Glutamatergic neuron (in vitro differentiated cells): ENCODE measurements around the gene KCNC2. TPM values are rescaled to one million over a fixed set of nuclear protein-coding genes. Genes with fewer than 3 reads are reported as not detected.
"Not testable (repeated sequence)": the region's sequence is repeated elsewhere in the genome, so short reads cannot be mapped to it uniquely, and the experiment has no call there.

Source experiments
- DNase-seq: peaks from one replicate; pipeline ENCODE4 v3.0.0; 2022
- H3K27ac Mint-ChIP-seq: one replicate; pipeline ENCODE4 v1.8.0; 2020; ENCODE audit warnings: mild to moderate bottlenecking, mixed read lengths, inconsistent platforms; ENCODE audit not compliant: unreplicated experiment
- H3K27me3 Mint-ChIP-seq: one replicate; pipeline ENCODE4 v1.8.0; 2020; ENCODE audit warnings: mild to moderate bottlenecking, moderate library complexity, mixed read lengths, inconsistent platforms; ENCODE audit not compliant: unreplicated experiment
- H3K36me3 Mint-ChIP-seq: one replicate; pipeline ENCODE4 v1.8.0; 2020; ENCODE audit warnings: mild to moderate bottlenecking, mixed read lengths, inconsistent platforms; ENCODE audit not compliant: unreplicated experiment
- H3K4me1 Mint-ChIP-seq: one replicate; pipeline ENCODE4 v1.8.0; 2020; ENCODE audit warnings: mild to moderate bottlenecking, low read depth, mixed read lengths, inconsistent platforms; ENCODE audit not compliant: unreplicated experiment
- H3K4me3 Mint-ChIP-seq: one replicate; pipeline ENCODE4 v1.8.0; 2020; ENCODE audit warnings: mild to moderate bottlenecking, mixed read lengths, inconsistent platforms; ENCODE audit not compliant: unreplicated experiment
- H3K9me3 Mint-ChIP-seq: one replicate; pipeline ENCODE4 v1.8.0; 2020; ENCODE audit warnings: mild to moderate bottlenecking, moderate library complexity, mixed read lengths, inconsistent platforms; ENCODE audit not compliant: unreplicated experiment
- CTCF ChIP-seq: fragments of 200-600 bp; sonication (generic); IDR thresholded peaks from one replicate; pipeline ENCODE4 v1.5.0; 2021; ENCODE audit not compliant: partially characterized antibody, unreplicated experiment
- total RNA-seq: library from RNA; stranded (reverse); fragmentation: NEBNext Ultra II Directional; extraction: Animal tissue kit (Norgen Biotek cat#: 25700); gene quantifications from one replicate; pipeline ENCODE4 v1.2.1, GENCODE V29; 2021; ENCODE audit not compliant: unreplicated experiment

Gene KCNC2
- total RNA-seq, 1 donor from 2014 or later = 11.6 TPM

DNA sequence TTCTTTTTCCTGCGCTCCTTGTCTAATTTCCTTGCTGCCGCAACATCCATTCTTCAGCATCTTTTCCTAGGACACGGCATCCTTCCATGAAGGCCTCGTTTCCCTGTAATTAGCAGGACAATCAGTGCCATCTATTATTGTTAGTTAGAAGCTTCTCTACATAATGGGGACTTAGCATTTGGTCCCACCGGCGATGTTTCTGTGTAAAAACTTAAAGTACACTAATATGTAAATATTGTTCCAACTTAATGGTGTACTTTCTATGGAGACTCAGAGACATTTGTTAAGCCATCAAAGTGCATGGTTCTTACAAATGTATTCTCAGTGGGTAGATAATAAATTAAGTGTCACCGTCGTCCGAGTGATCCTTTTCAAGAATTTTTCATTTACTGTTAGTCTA, 17.4 kb downstream of the KCNC2 start:
- Mint-ChIP-seq H3K27me3 (peaks cover 1% of the 10 kb centered on the region), H3K4me1 (no peaks in the 10 kb centered on the region), H3K27ac (no peak overlapping the region), H3K4me3 (no peak overlapping the region), H3K36me3 (no peaks in the 10 kb centered on the region), H3K9me3 (no peaks in the 10 kb centered on the region)
- DNase-seq = no peak
- no peak for TF ChIP-seq CTCF

- Mint-ChIP-seq H3K27ac (no peak overlapping the region), H3K27me3 (peaks cover under 1% of the 10 kb centered on the region), H3K9me3 (no peaks in the 10 kb centered on the region), H3K36me3 (no peaks in the 10 kb centered on the region), H3K4me1 (no peaks in the 10 kb centered on the region), H3K4me3 (no peak overlapping the region)
- no peak for TF ChIP-seq CTCF
- DNase-seq = no peak
These were observed 18.8 kb downstream of the KCNC2 start for GRCh38 chr12:75190846-75191245.

- H3K36me3 Mint-ChIP-seq, H3K27ac Mint-ChIP-seq, H3K27me3 Mint-ChIP-seq, H3K9me3 Mint-ChIP-seq, DNase-seq, H3K4me3 Mint-ChIP-seq, H3K4me1 Mint-ChIP-seq: not testable (repeated sequence)
These were observed 23.8 kb downstream of the KCNC2 start for GRCh38 chr12:75185881-75186280.

DNA sequence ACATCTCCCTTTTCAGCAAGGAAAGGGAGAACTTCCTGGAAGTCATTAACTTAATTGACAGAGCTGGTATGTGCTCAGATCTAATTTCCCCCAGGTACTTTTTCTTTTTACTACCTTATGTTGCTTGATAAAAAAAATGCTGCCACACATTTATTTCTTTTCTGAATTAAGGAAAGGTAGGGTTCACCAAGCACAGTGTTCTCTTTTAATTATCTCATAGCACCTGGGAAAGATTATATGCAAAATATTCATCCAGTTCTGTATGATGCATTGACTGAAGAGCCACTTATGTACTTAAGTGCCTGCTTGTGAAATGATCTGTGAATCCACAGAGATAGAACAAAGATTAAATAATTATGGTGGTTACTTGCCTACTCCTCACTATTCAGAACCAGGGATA, 25.1 kb downstream of the KCNC2 start:
- H3K4me1 Mint-ChIP-seq = no peaks in the 10 kb centered on the region
- H3K27me3 Mint-ChIP-seq = no peaks in the 10 kb centered on the region
- no peak for TF ChIP-seq CTCF
- peaks cover 1% of the 10 kb centered on the region for H3K9me3 Mint-ChIP-seq
- no peak overlapping the region for H3K4me3 Mint-ChIP-seq
- DNase-seq = no peak
- no peak overlapping the region for H3K27ac Mint-ChIP-seq
- H3K36me3 Mint-ChIP-seq = no peaks in the 10 kb centered on the region

DNA sequence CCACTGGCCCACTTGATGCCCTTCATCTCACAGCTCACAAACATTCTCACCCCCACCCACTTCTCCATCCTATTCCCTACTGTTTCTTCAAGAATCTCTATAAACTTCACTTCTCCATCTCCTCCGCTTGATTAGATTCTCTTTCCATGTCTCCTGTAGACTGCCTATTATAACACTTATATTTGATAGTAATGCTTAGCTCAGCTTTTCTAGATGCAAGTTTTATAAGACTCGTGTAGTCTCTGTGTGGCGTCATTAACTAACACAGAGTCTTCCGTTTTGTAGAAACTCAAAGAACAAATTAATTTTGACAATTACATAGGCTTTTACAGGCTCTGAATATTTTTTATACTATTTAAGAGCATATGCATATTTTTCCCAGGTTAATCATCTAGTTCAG, 25.7 kb downstream of the KCNC2 start:
- H3K4me1 Mint-ChIP-seq = no peaks in the 10 kb centered on the region
- no peaks in the 10 kb centered on the region for H3K36me3 Mint-ChIP-seq
- DNase-seq = no peak
- no peak overlapping the region for H3K4me3 Mint-ChIP-seq
- H3K27me3 Mint-ChIP-seq = no peaks in the 10 kb centered on the region
- no peak for TF ChIP-seq CTCF
- H3K27ac Mint-ChIP-seq = no peak overlapping the region
- H3K9me3 Mint-ChIP-seq = peaks cover 1% of the 10 kb centered on the region

DNA sequence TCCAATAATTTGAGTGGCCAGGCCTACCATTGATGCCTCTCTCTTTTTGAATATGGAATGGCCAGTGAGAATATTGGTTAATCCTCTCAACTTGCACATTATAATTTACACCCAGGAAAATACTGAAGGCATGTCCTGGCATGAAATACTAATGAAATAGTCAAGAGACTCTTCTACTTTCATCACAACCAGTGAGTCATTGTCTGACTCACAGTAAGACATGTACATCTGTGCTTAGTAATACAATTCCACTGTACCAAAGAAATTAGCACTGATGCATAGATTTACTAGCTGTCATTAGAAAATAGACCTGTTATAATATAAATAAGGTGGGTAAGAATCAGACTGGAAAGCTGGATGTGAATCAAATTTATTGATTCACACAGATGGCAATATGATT, 31.6 kb downstream of the KCNC2 start:
- DNase-seq = no peak
- Mint-ChIP-seq H3K27me3 (peaks cover 2% of the 10 kb centered on the region), H3K4me1 (no peaks in the 10 kb centered on the region), H3K4me3 (no peak overlapping the region), H3K27ac (no peak overlapping the region), H3K9me3 (no peaks in the 10 kb centered on the region), H3K36me3 (no peaks in the 10 kb centered on the region)
- TF ChIP-seq CTCF = no peak
